HL-60/S4 treated with retinoic acid at 250 ng/mL for 4 days and 3 days (cell line): ENCODE data around the gene PDPK1.
"Not testable (repeated sequence)": the region's sequence is repeated elsewhere in the genome, so short reads cannot be mapped to it uniquely, and the experiment has no call there.

Source experiments
- in situ Hi-C: fragments of 300-500 bp; cut with MboI; formaldehyde crosslinking; loops from 2 replicates; pipeline ENCODE4 v1.7.0; 2022; ENCODE audit warnings: low sequenced_read_pairs

Gene PDPK1

GRCh38 chr16:2584729-2585650 lies 47.2 kb downstream of the PDPK1 start:
- in situ Hi-C loops, result no loop called here

GRCh38 chr16:2585651-2586081 lies 47.8 kb downstream of the PDPK1 start:
- in situ Hi-C loops, result no loop called here

GRCh38 chr16:2586241-2586640 lies 48.4 kb downstream of the PDPK1 start:
- in situ Hi-C loops, result no loop called here

GRCh38 chr16:2586901-2587480 lies 49.2 kb downstream of the PDPK1 start:
- in situ Hi-C loops, result no loop called here

GRCh38 chr16:2587891-2588565 lies 50.2 kb downstream of the PDPK1 start:
- in situ Hi-C loops, result no loop called here

GRCh38 chr16:2591476-2592240 lies 53.8 kb downstream of the PDPK1 start:
- in situ Hi-C loops, result no loop called here

- in situ Hi-C loops, result no loop called here
Observed at GRCh38 chr16:2592786-2593185, 55.0 kb downstream of the PDPK1 start.

- in situ Hi-C loops, result loop anchor here (5.0 kb wide), 1 partner anchor 63 kb away; the partner anchor contains the start of gene CEMP1
Observed at GRCh38 chr16:2595393-2596205, 57.8 kb downstream of the PDPK1 start.

GRCh38 chr16:2596747-2597559 lies 59.1 kb downstream of the PDPK1 start:
- in situ Hi-C loops, result loop anchor here (5.0 kb wide), 1 partner anchor 65 kb away; the partner anchor contains the start of gene CEMP1

- in situ Hi-C loops, result loop anchor here (5.0 kb wide), 1 partner anchor 65 kb away; the partner anchor contains the start of gene CEMP1
Observed at GRCh38 chr16:2597560-2597902, 59.7 kb downstream of the PDPK1 start.

- in situ Hi-C loops, result loop anchor here (5.0 kb wide), 1 partner anchor 66 kb away; the partner anchor contains the start of gene CEMP1
Observed at GRCh38 chr16:2598133-2598641, 60.4 kb downstream of the PDPK1 start.

- in situ Hi-C loops, result loop anchor here (5.0 kb wide), 1 partner anchor 66 kb away; the partner anchor contains the start of gene CEMP1
Observed at GRCh38 chr16:2598723-2599122, 60.9 kb downstream of the PDPK1 start.

GRCh38 chr16:2599165-2599564 lies 61.3 kb downstream of the PDPK1 start:
- in situ Hi-C loops, result loop anchor here (5.0 kb wide), 1 partner anchor 67 kb away; the partner anchor contains the start of gene CEMP1

- in situ Hi-C loops, result loop anchor here (5.0 kb wide), 1 partner anchor 67 kb away; the partner anchor contains the start of gene CEMP1
Observed at GRCh38 chr16:2599785-2600184, 62.0 kb downstream of the PDPK1 start.

- in situ Hi-C loops, result not testable (repeated sequence)
Observed at GRCh38 chr16:2601301-2602025, 63.6 kb downstream of the PDPK1 start.

- in situ Hi-C loops, result not testable (repeated sequence)
Observed at GRCh38 chr16:2602175-2602574, 64.4 kb downstream of the PDPK1 start.

- in situ Hi-C loops, result no loop called here
Observed at GRCh38 chr16:2603165-2604015, 65.6 kb downstream of the PDPK1 start.
